ENCODE data around the gene LRRC45.

Gene LRRC45

GRCh38 chr17:82014432-82014831 is 8.7 kb upstream of the LRRC45 start:
- no CpG with 5 or more reads among the region's 23 CpGs for WGBS, 2 donors (ENCODE audit: extremely low coverage in 2 of 2, insufficient read length in 2 of 2, insufficient replicate concordance in 1 of 2)
- Histone ChIP-seq H4K8ac (ENCODE audit: low read depth, low read length) (no peak overlapping the region), H3K9me3 (replicated peaks in 1 of 2; ENCODE audit: control insufficient read depth in 2 of 2, insufficient read depth in 1 of 2, low read depth in 1 of 2, low read length in 2 of 2) (no peaks in the 10 kb centered on the region), H3K27me3 (ENCODE audit: control insufficient read depth in 3 of 3, insufficient read depth in 3 of 3, low read depth in 1 of 3, low read length in 3 of 3) (no peaks in the 10 kb centered on the region), H3K4me2 (ENCODE audit: insufficient read depth, low read length, poor library complexity, severe bottlenecking) (no peak overlapping the region), H3K23ac (ENCODE audit: low read depth, low read length, poor library complexity) (peak overlapping the region; percentile 85), H2AK5ac (ENCODE audit: low read depth, low read length) (no peak overlapping the region), H2BK120ac (ENCODE audit: low read depth, low read length) (no peak overlapping the region), H2AFZ (ENCODE audit: low read length) (no peak overlapping the region), H3K27ac (replicated peaks; ENCODE audit: low read length) (no peak overlapping the region), H3K14ac (ENCODE audit: low read length) (no peak overlapping the region), H3K4ac (ENCODE audit: low read length) (no peak overlapping the region), H3K79me1 (ENCODE audit: low read depth, low read length) (peaks cover 3% of the 10 kb centered on the region), H3K36me3 (replicated peaks in 1 of 2; ENCODE audit: control insufficient read depth in 2 of 2, insufficient read depth in 2 of 2, low read length in 2 of 2) (peaks cover 6 to 26% of the 10 kb centered on the region in 2 donors), H2BK5ac (ENCODE audit: low read length) (peak overlapping the region; percentile 39), H3K4me3 (ENCODE audit: low read length in 2 of 2) (no peak overlapping the region), H4K91ac (ENCODE audit: low read depth, low read length, poor library complexity) (no peak overlapping the region), H2BK12ac (ENCODE audit: low read length) (no peak overlapping the region), H3K4me1 (ENCODE audit: control insufficient read depth in 2 of 2, insufficient read depth in 1 of 2, low read depth in 1 of 2, low read length in 2 of 2) (peaks cover 0 to 15% of the 10 kb centered on the region in 2 donors), H3K9ac (ENCODE audit: low read depth, low read length, poor library complexity) (no peak overlapping the region), H3K18ac (ENCODE audit: low read length) (no peak overlapping the region), H2BK15ac (ENCODE audit: low read length) (no peak overlapping the region)
- DNase-seq (ENCODE audit: low spot score), result no peak

- Histone ChIP-seq H2BK15ac (ENCODE audit: low read length) (no peak overlapping the region), H3K23ac (ENCODE audit: low read depth, low read length, poor library complexity) (peak overlapping the region; percentile 44), H4K8ac (ENCODE audit: low read depth, low read length) (no peak overlapping the region), H3K27ac (replicated peaks; ENCODE audit: low read length) (no peak overlapping the region), H2BK12ac (ENCODE audit: low read length) (no peak overlapping the region), H3K79me1 (ENCODE audit: low read depth, low read length) (peaks cover 6% of the 10 kb centered on the region), H3K4ac (ENCODE audit: low read length) (peak overlapping the region; percentile 53), H3K4me2 (ENCODE audit: insufficient read depth, low read length, poor library complexity, severe bottlenecking) (no peak overlapping the region), H3K9ac (ENCODE audit: low read depth, low read length, poor library complexity) (peak overlapping the region; percentile 50), H3K14ac (ENCODE audit: low read length) (no peak overlapping the region), H2AK5ac (ENCODE audit: low read depth, low read length) (no peak overlapping the region), H4K91ac (ENCODE audit: low read depth, low read length, poor library complexity) (no peak overlapping the region), H3K4me3 (ENCODE audit: low read length in 2 of 2) (no peak overlapping the region), H2BK5ac (ENCODE audit: low read length) (peak overlapping the region; percentile 39), H3K36me3 (replicated peaks in 1 of 2; ENCODE audit: control insufficient read depth in 2 of 2, insufficient read depth in 2 of 2, low read length in 2 of 2) (peaks cover 6 to 28% of the 10 kb centered on the region in 2 donors), H2BK120ac (ENCODE audit: low read depth, low read length) (no peak overlapping the region), H3K4me1 (ENCODE audit: control insufficient read depth in 2 of 2, insufficient read depth in 1 of 2, low read depth in 1 of 2, low read length in 2 of 2) (peaks cover 0 to 15% of the 10 kb centered on the region in 2 donors), H3K9me3 (replicated peaks in 1 of 2; ENCODE audit: control insufficient read depth in 2 of 2, insufficient read depth in 1 of 2, low read depth in 1 of 2, low read length in 2 of 2) (no peaks in the 10 kb centered on the region), H2AFZ (ENCODE audit: low read length) (no peak overlapping the region), H3K27me3 (ENCODE audit: control insufficient read depth in 3 of 3, insufficient read depth in 3 of 3, low read depth in 1 of 3, low read length in 3 of 3) (no peaks in the 10 kb centered on the region), H3K18ac (ENCODE audit: low read length) (no peak overlapping the region)
- no CpG with 5 or more reads among the region's 13 CpGs for WGBS, 2 donors (ENCODE audit: extremely low coverage in 2 of 2, insufficient read length in 2 of 2, insufficient replicate concordance in 1 of 2)
- DNase-seq (ENCODE audit: low spot score), result no peak
Measured at GRCh38 chr17:82014971-82015310, 8.2 kb upstream of the LRRC45 start.

GRCh38 chr17:82015311-82015971 is 7.7 kb upstream of the LRRC45 start:
- Histone ChIP-seq H2BK15ac (ENCODE audit: low read length) (no peak overlapping the region), H4K8ac (ENCODE audit: low read depth, low read length) (no peak overlapping the region), H3K27me3 (ENCODE audit: control insufficient read depth in 3 of 3, insufficient read depth in 3 of 3, low read depth in 1 of 3, low read length in 3 of 3) (no peaks in the 10 kb centered on the region), H2BK5ac (ENCODE audit: low read length) (peak overlapping the region; percentile 39), H2AFZ (ENCODE audit: low read length) (no peak overlapping the region), H2AK5ac (ENCODE audit: low read depth, low read length) (no peak overlapping the region), H3K18ac (ENCODE audit: low read length) (no peak overlapping the region), H3K36me3 (replicated peaks in 1 of 2; ENCODE audit: control insufficient read depth in 2 of 2, insufficient read depth in 2 of 2, low read length in 2 of 2) (peaks cover 6 to 31% of the 10 kb centered on the region in 2 donors), H3K14ac (ENCODE audit: low read length) (peak overlapping the region; percentile 56), H2BK12ac (ENCODE audit: low read length) (no peak overlapping the region), H3K23ac (ENCODE audit: low read depth, low read length, poor library complexity) (peak overlapping the region; percentile 44), H3K4me3 (ENCODE audit: low read length in 2 of 2) (no peak overlapping the region), H4K91ac (ENCODE audit: low read depth, low read length, poor library complexity) (no peak overlapping the region), H3K4me1 (ENCODE audit: control insufficient read depth in 2 of 2, insufficient read depth in 1 of 2, low read depth in 1 of 2, low read length in 2 of 2) (peaks cover 0 to 18% of the 10 kb centered on the region in 2 donors), H3K79me1 (ENCODE audit: low read depth, low read length) (peaks cover 6% of the 10 kb centered on the region), H3K27ac (replicated peaks; ENCODE audit: low read length) (no peak overlapping the region), H3K9ac (ENCODE audit: low read depth, low read length, poor library complexity) (peak overlapping the region; percentile 50), H3K9me3 (replicated peaks in 1 of 2; ENCODE audit: control insufficient read depth in 2 of 2, insufficient read depth in 1 of 2, low read depth in 1 of 2, low read length in 2 of 2) (no peaks in the 10 kb centered on the region), H3K4me2 (ENCODE audit: insufficient read depth, low read length, poor library complexity, severe bottlenecking) (no peak overlapping the region), H3K4ac (ENCODE audit: low read length) (peak overlapping the region; percentile 53), H2BK120ac (ENCODE audit: low read depth, low read length) (no peak overlapping the region)
- DNase-seq (ENCODE audit: low spot score), result no peak
- no CpG with 5 or more reads among the region's 24 CpGs for WGBS, 2 donors (ENCODE audit: extremely low coverage in 2 of 2, insufficient read length in 2 of 2, insufficient replicate concordance in 1 of 2)

GRCh38 chr17:82016061-82016874 is 6.8 kb upstream of the LRRC45 start:
- WGBS, 2 donors (ENCODE audit: extremely low coverage in 2 of 2, insufficient read length in 2 of 2, insufficient replicate concordance in 1 of 2), result no CpG with 5 or more reads among the region's 28 CpGs
- no peak overlapping the region for H3K4ac ChIP-seq (ENCODE audit: low read length)
- H3K4me3 ChIP-seq (ENCODE audit: low read length in 2 of 2), result no peak overlapping the region
- no peak overlapping the region for H3K18ac ChIP-seq (ENCODE audit: low read length)
- H3K27me3 ChIP-seq (ENCODE audit: control insufficient read depth in 3 of 3, insufficient read depth in 3 of 3, low read depth in 1 of 3, low read length in 3 of 3), result no peaks in the 10 kb centered on the region
- no peak overlapping the region for H2AK5ac ChIP-seq (ENCODE audit: low read depth, low read length)
- no peak overlapping the region for H3K4me2 ChIP-seq (ENCODE audit: insufficient read depth, low read length, poor library complexity, severe bottlenecking)
- H2AFZ ChIP-seq (ENCODE audit: low read length), result no peak overlapping the region
- H4K8ac ChIP-seq (ENCODE audit: low read depth, low read length), result no peak overlapping the region
- peaks cover 0 to 18% of the 10 kb centered on the region in 2 donors for H3K4me1 ChIP-seq (ENCODE audit: control insufficient read depth in 2 of 2, insufficient read depth in 1 of 2, low read depth in 1 of 2, low read length in 2 of 2)
- DNase-seq (ENCODE audit: low spot score), result no peak
- H3K36me3 ChIP-seq (replicated peaks in 1 of 2; ENCODE audit: control insufficient read depth in 2 of 2, insufficient read depth in 2 of 2, low read length in 2 of 2), result peaks cover 6 to 31% of the 10 kb centered on the region in 2 donors
- no peaks in the 10 kb centered on the region for H3K9me3 ChIP-seq (replicated peaks in 1 of 2; ENCODE audit: control insufficient read depth in 2 of 2, insufficient read depth in 1 of 2, low read depth in 1 of 2, low read length in 2 of 2)
- peak overlapping the region; percentile 58 for H2BK12ac ChIP-seq (ENCODE audit: low read length)
- no peak overlapping the region for H3K9ac ChIP-seq (ENCODE audit: low read depth, low read length, poor library complexity)
- H3K23ac ChIP-seq (ENCODE audit: low read depth, low read length, poor library complexity), result peak overlapping the region; percentile 31
- peaks cover 12% of the 10 kb centered on the region for H3K79me1 ChIP-seq (ENCODE audit: low read depth, low read length)
- no peak overlapping the region for H4K91ac ChIP-seq (ENCODE audit: low read depth, low read length, poor library complexity)
- no peak overlapping the region for H3K27ac ChIP-seq (replicated peaks; ENCODE audit: low read length)
- H2BK15ac ChIP-seq (ENCODE audit: low read length), result no peak overlapping the region
- peak overlapping the region; percentile 21 for H3K14ac ChIP-seq (ENCODE audit: low read length)
- H2BK120ac ChIP-seq (ENCODE audit: low read depth, low read length), result no peak overlapping the region
- no peak overlapping the region for H2BK5ac ChIP-seq (ENCODE audit: low read length)
